HL-60 (cell line): Measurements from ENCODE around the gene DCC.

Experiments used
- GABPA ChIP-seq: IDR thresholded peaks from 2 replicates; pipeline ENCODE4 v1.6.1; 2012; ENCODE audit warnings: low read depth
- POLR2AphosphoS5 ChIP-seq: IDR thresholded peaks from 2 replicates; pipeline ENCODE4 v1.6.1; 2012; ENCODE audit warnings: low read depth
- SPI1 ChIP-seq: IDR thresholded peaks from 2 replicates; pipeline ENCODE4 v1.6.1; 2012; ENCODE audit warnings: low read depth, mild to moderate bottlenecking, borderline replicate concordance
- TF ChIP-seq, protein P1 (sequence below): IDR thresholded peaks from one replicate; pipeline ENCODE4 v1.5.1; 2011; ENCODE audit warnings: low read length, control low read depth, inconsistent platforms; ENCODE audit not compliant: insufficient read depth
- TF ChIP-seq, protein P2 (sequence below): IDR thresholded peaks from 2 replicates; pipeline ENCODE4 v1.6.1; 2012; ENCODE audit warnings: low read depth; ENCODE audit not compliant: insufficient replicate concordance

DNA sequence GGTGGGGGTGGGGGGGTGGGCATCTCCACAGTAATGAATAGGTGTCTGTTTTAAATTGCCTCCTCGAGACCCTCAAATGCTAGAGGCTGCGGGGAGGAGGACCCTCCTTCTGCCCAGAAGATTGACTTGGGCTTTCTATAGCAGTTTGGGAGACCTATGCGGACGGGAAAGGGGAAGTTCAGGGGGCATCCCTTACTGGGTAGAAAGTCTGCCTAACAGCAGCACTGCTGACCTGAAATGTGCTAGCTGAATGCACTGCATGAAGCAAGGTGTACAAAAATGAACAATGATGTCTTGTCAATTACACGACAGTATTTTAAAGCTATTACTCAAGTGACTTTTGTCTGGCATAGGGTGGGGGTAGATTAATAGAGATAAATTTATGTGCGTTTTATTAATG lies 2.5 kb downstream of the DCC start:
- TF ChIP-seq, protein P1, sequence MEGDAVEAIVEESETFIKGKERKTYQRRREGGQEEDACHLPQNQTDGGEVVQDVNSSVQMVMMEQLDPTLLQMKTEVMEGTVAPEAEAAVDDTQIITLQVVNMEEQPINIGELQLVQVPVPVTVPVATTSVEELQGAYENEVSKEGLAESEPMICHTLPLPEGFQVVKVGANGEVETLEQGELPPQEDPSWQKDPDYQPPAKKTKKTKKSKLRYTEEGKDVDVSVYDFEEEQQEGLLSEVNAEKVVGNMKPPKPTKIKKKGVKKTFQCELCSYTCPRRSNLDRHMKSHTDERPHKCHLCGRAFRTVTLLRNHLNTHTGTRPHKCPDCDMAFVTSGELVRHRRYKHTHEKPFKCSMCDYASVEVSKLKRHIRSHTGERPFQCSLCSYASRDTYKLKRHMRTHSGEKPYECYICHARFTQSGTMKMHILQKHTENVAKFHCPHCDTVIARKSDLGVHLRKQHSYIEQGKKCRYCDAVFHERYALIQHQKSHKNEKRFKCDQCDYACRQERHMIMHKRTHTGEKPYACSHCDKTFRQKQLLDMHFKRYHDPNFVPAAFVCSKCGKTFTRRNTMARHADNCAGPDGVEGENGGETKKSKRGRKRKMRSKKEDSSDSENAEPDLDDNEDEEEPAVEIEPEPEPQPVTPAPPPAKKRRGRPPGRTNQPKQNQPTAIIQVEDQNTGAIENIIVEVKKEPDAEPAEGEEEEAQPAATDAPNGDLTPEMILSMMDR = no peak
- TF ChIP-seq, protein P2, sequence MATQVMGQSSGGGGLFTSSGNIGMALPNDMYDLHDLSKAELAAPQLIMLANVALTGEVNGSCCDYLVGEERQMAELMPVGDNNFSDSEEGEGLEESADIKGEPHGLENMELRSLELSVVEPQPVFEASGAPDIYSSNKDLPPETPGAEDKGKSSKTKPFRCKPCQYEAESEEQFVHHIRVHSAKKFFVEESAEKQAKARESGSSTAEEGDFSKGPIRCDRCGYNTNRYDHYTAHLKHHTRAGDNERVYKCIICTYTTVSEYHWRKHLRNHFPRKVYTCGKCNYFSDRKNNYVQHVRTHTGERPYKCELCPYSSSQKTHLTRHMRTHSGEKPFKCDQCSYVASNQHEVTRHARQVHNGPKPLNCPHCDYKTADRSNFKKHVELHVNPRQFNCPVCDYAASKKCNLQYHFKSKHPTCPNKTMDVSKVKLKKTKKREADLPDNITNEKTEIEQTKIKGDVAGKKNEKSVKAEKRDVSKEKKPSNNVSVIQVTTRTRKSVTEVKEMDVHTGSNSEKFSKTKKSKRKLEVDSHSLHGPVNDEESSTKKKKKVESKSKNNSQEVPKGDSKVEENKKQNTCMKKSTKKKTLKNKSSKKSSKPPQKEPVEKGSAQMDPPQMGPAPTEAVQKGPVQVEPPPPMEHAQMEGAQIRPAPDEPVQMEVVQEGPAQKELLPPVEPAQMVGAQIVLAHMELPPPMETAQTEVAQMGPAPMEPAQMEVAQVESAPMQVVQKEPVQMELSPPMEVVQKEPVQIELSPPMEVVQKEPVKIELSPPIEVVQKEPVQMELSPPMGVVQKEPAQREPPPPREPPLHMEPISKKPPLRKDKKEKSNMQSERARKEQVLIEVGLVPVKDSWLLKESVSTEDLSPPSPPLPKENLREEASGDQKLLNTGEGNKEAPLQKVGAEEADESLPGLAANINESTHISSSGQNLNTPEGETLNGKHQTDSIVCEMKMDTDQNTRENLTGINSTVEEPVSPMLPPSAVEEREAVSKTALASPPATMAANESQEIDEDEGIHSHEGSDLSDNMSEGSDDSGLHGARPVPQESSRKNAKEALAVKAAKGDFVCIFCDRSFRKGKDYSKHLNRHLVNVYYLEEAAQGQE = no peak
- no peak for TF ChIP-seq SPI1
- TF ChIP-seq POLR2AphosphoS5 = no peak
- TF ChIP-seq GABPA = no peak
